H1 (cell line): ENCODE data around the gene ATP10D. TPM values are rescaled to one million over a fixed set of nuclear protein-coding genes. Genes with fewer than 3 reads are reported as not detected.

Source experiments
- CTCF ChIA-PET: fragments of 300-600 bp; sonication (Branson Sonifier 250); formaldehyde crosslinking; loops from one replicate; lab custom pipeline; 2021; ENCODE audit not compliant: partially characterized antibody; lab: Charles Lee
- POLR2A ChIA-PET: fragments of 300-600 bp; sonication (Branson Sonifier 250); formaldehyde crosslinking; loops from one replicate; lab custom pipeline; 2021; ENCODE audit warnings: inconsistent platforms; ENCODE audit not compliant: partially characterized antibody; lab: Charles Lee
- DNase-seq, 2 experiments: peaks; one replicate each; pipeline versions ENCODE4 v3.0.0 to v3.0.0-alpha.2; 2010 to 2022; ENCODE audit warnings: low spot score in 2 of 2, low read depth in 1 of 2, mixed read lengths in 1 of 2
- FAIRE-seq: peaks from 2 replicates; lab custom pipeline; 2011; peaks lifted over from hg19 to GRCh38; lab: Jason Lieb, UNC
- H2AFZ ChIP-seq: 2 replicates; pipeline ENCODE4 v1.8.1; 2012; ENCODE audit warnings: low read length, inconsistent platforms
- H2AK5ac ChIP-seq: 2 replicates; pipeline ENCODE4 v1.6.1; 2013; ENCODE audit warnings: low read depth, low read length
- H2BK120ac ChIP-seq: replicated peaks from 2 replicates; pipeline ENCODE3; 2013; ENCODE audit warnings: low read depth, low read length, inconsistent platforms
- H2BK12ac ChIP-seq: 2 replicates; pipeline ENCODE4 v1.6.1; 2013; ENCODE audit warnings: low read depth, low read length
- H2BK15ac ChIP-seq: 2 replicates; pipeline ENCODE4 v1.6.1; 2013; ENCODE audit warnings: low read length
- H2BK20ac ChIP-seq: 2 replicates; pipeline ENCODE4 v1.6.1; 2013; ENCODE audit warnings: low read length
- H2BK5ac ChIP-seq: 2 replicates; pipeline ENCODE4 v1.6.1; 2013; ENCODE audit warnings: low read depth, low read length
- H3K14ac ChIP-seq: 2 replicates; pipeline ENCODE4 v1.6.1; 2013; ENCODE audit warnings: inconsistent platforms; ENCODE audit not compliant: insufficient read length
- H3K18ac ChIP-seq: 2 replicates; pipeline ENCODE4 v1.6.1; 2013; ENCODE audit warnings: low read length; ENCODE audit errors: extremely low read depth
- H3K23ac ChIP-seq: 2 replicates; pipeline ENCODE4 v1.6.1; 2013; ENCODE audit warnings: inconsistent platforms; ENCODE audit not compliant: insufficient read length
- H3K23me2 ChIP-seq: 2 replicates; pipeline ENCODE4 v1.6.1; 2013; ENCODE audit warnings: low read depth, low read length
- H3K27ac ChIP-seq: 2 replicates; pipeline ENCODE4 v1.6.1; 2011; ENCODE audit warnings: low read depth, low read length, inconsistent platforms
- H3K27me3 ChIP-seq, 4 experiments: replicated peaks in 1 of 4; 1 replicate in 1 of 4; 2 replicates in 3 of 4; pipeline versions ENCODE4 v1.6.1 to v1.8.1; 2011 to 2013; ENCODE audit warnings: low read length in 3 of 4, mild to moderate bottlenecking in 3 of 4, inconsistent platforms in 2 of 4, mixed read lengths in 2 of 4, moderate library complexity in 1 of 4; ENCODE audit not compliant: control insufficient read depth in 3 of 4, insufficient read depth in 3 of 4; ENCODE audit errors: extremely low read depth in 1 of 4
- H3K36me3 ChIP-seq, 4 experiments: 2 replicates each; pipeline versions ENCODE4 v1.6.1 to v1.8.1; 2011 to 2013; ENCODE audit warnings: mild to moderate bottlenecking in 4 of 4, low read length in 3 of 4, moderate library complexity in 2 of 4, control low read depth in 1 of 4, inconsistent platforms in 1 of 4; ENCODE audit not compliant: insufficient read depth in 4 of 4, control insufficient read depth in 2 of 4
- H3K4ac ChIP-seq: replicated peaks from 2 replicates; pipeline ENCODE3; 2013; ENCODE audit warnings: low read length, low read depth, mixed read lengths, inconsistent platforms; ENCODE audit not compliant: insufficient read length
- H3K4me1 ChIP-seq, 4 experiments: replicated peaks in 1 of 4; 1 replicate in 1 of 4; 2 replicates in 3 of 4; pipeline versions ENCODE4 v1.6.1 to v1.8.1; 2011 to 2013; ENCODE audit warnings: low read length in 3 of 4, inconsistent platforms in 2 of 4, mixed read lengths in 1 of 4; ENCODE audit not compliant: insufficient read depth in 4 of 4, control insufficient read depth in 3 of 4
- H3K4me2 ChIP-seq, 2 experiments: 2 replicates each; pipeline versions ENCODE4 v1.6.1 to v1.8.1; 2011 to 2013; ENCODE audit warnings: low read depth in 2 of 2, low read length in 2 of 2, control low read depth in 1 of 2, inconsistent platforms in 1 of 2, mild to moderate bottlenecking in 1 of 2; ENCODE audit not compliant: insufficient read depth in 1 of 2
- H3K4me3 ChIP-seq, 4 experiments: fragments of 200-600, 300-600 bp in 1 of 4; sonication (generic), shearing (Covaris generic), sonication (Bioruptor Twin) in 1 of 4; 2 replicates each; pipeline versions ENCODE4 v1.5.1 to v1.8.1; 2011 to 2016; ENCODE audit warnings: low read length in 4 of 4, low read depth in 3 of 4, control low read depth in 2 of 4, inconsistent platforms in 2 of 4, mild to moderate bottlenecking in 2 of 4, mixed read lengths in 1 of 4, moderate library complexity in 1 of 4; ENCODE audit not compliant: insufficient read depth in 2 of 4; ENCODE audit errors: extremely low read depth in 1 of 4
- H3K56ac ChIP-seq: replicated peaks from 2 replicates; pipeline ENCODE3; 2013; ENCODE audit warnings: low read depth, mild to moderate bottlenecking, mixed read lengths, low read length, inconsistent platforms; ENCODE audit not compliant: insufficient read length
- H3K79me1 ChIP-seq: 2 replicates; pipeline ENCODE4 v1.6.1; 2013; ENCODE audit warnings: low read depth, low read length, control low read depth
- H3K79me2 ChIP-seq, 2 experiments: 2 replicates each; pipeline versions ENCODE4 v1.6.1 to v1.8.1; 2012 to 2013; ENCODE audit warnings: low read length in 2 of 2, mild to moderate bottlenecking in 2 of 2, inconsistent platforms in 1 of 2; ENCODE audit not compliant: insufficient read depth in 2 of 2, control insufficient read depth in 1 of 2
- H3K9ac ChIP-seq, 4 experiments: replicated peaks in 1 of 4; 1 replicate in 1 of 4; 2 replicates in 3 of 4; pipeline versions ENCODE4 v1.6.1 to v1.8.1; 2011 to 2013; ENCODE audit warnings: low read depth in 3 of 4, low read length in 3 of 4, control low read depth in 2 of 4, mild to moderate bottlenecking in 2 of 4, moderate library complexity in 2 of 4, inconsistent platforms in 1 of 4; ENCODE audit errors: extremely low read depth in 1 of 4
- H3K9me3 ChIP-seq, 2 experiments: 2 replicates each; pipeline versions ENCODE4 v1.6.1 to v1.8.1; 2012 to 2013; ENCODE audit warnings: mild to moderate bottlenecking in 2 of 2, moderate library complexity in 2 of 2, control low read depth in 1 of 2, inconsistent platforms in 1 of 2, low read depth in 1 of 2, low read length in 1 of 2, mixed read lengths in 1 of 2; ENCODE audit not compliant: insufficient read depth in 2 of 2
- H4K20me1 ChIP-seq, 2 experiments: replicated peaks in 1 of 2; 2 replicates each; pipeline versions ENCODE3 to v1.8.1; 2011 to 2013; ENCODE audit warnings: inconsistent platforms in 2 of 2, low read length in 2 of 2, mild to moderate bottlenecking in 1 of 2; ENCODE audit not compliant: insufficient read depth in 2 of 2, control insufficient read depth in 1 of 2
- H4K5ac ChIP-seq: 2 replicates; pipeline ENCODE4 v1.6.1; 2013; ENCODE audit warnings: low read length, low read depth, mixed read lengths, inconsistent platforms; ENCODE audit not compliant: insufficient read length
- H4K8ac ChIP-seq: 2 replicates; pipeline ENCODE4 v1.8.0; 2013; ENCODE audit warnings: mild to moderate bottlenecking, moderate library complexity, low read length, inconsistent platforms; ENCODE audit not compliant: insufficient read depth; ENCODE audit errors: extremely low read depth
- H4K91ac ChIP-seq: replicated peaks from 2 replicates; pipeline ENCODE3; 2013; ENCODE audit warnings: low read length, mixed read lengths, inconsistent platforms; ENCODE audit not compliant: insufficient read length
- ASH2L ChIP-seq: fragments of 200-600, 300-600 bp; sonication (generic); IDR thresholded peaks from one replicate; pipeline ENCODE4 v1.7.1; 2017; ENCODE audit warnings: low read length
- BCL11A ChIP-seq, 2 experiments: IDR thresholded peaks; one replicate each; pipeline ENCODE4 v1.6.1; 2011; ENCODE audit warnings: low read depth in 2 of 2, low read length in 2 of 2, mild to moderate bottlenecking in 2 of 2
- BRCA1 ChIP-seq: IDR thresholded peaks from 2 replicates; pipeline ENCODE4 v1.6.1; 2012; ENCODE audit warnings: low read depth, low read length, improper control_type of control experiment
- CBX5 ChIP-seq: fragments of 300-800, 300-1000 bp; sonication (generic); IDR thresholded peaks from 2 replicates; pipeline ENCODE4 v1.7.1; 2016; ENCODE audit warnings: antibody characterized with exemption, low read length, low read depth
- CEBPB ChIP-seq: IDR thresholded peaks from 2 replicates; pipeline ENCODE4 v1.6.1; 2012; ENCODE audit warnings: low read depth, low read length
- CREB1 ChIP-seq: IDR thresholded peaks from 2 replicates; pipeline ENCODE4 v1.6.1; 2012; ENCODE audit warnings: inconsistent platforms
- GTF2F1 ChIP-seq: IDR thresholded peaks from 2 replicates; pipeline ENCODE4 v1.6.1; 2012; ENCODE audit warnings: low read depth, low read length, improper control_type of control experiment, borderline replicate concordance
- MAFK ChIP-seq: IDR thresholded peaks from 2 replicates; pipeline ENCODE4 v1.6.1; 2012; ENCODE audit warnings: low read depth, mild to moderate bottlenecking, improper control_type of control experiment, low read length
- POLR2A ChIP-seq, 2 experiments: IDR thresholded peaks; 1 replicate in 1 of 2; 2 replicates in 1 of 2; pipeline ENCODE4 v1.6.1; 2011; ENCODE audit warnings: low read depth in 2 of 2, low read length in 2 of 2, mild to moderate bottlenecking in 2 of 2; ENCODE audit errors: control extremely low read depth in 1 of 2
- SAP30 ChIP-seq: fragments of 300-600 bp; sonication (generic); IDR thresholded peaks from 2 replicates; pipeline ENCODE4 v1.7.1; 2012; ENCODE audit warnings: low read length, moderate library complexity, mild to moderate bottlenecking, inconsistent platforms; ENCODE audit not compliant: insufficient read depth, insufficient replicate concordance
- SIN3A ChIP-seq, 2 experiments: IDR thresholded peaks in 1 of 2; conservative IDR thresholded peaks in 1 of 2; 2 replicates each; pipeline ENCODE4 v1.6.1; 2011 to 2012; ENCODE audit warnings: low read length in 2 of 2, improper control_type of control experiment in 1 of 2, low read depth in 1 of 2, mild to moderate bottlenecking in 1 of 2
- SUZ12 ChIP-seq: fragments of 200-600 bp; sonication (generic); IDR thresholded peaks from 2 replicates; pipeline ENCODE4 v1.6.1; 2012; ENCODE audit warnings: mild to moderate bottlenecking, inconsistent platforms, low read length, moderate library complexity, mixed read lengths
- TEAD4 ChIP-seq: IDR thresholded peaks from 2 replicates; pipeline ENCODE4 v1.6.1; 2012; ENCODE audit warnings: low read depth, low read length, inconsistent platforms, mixed read lengths
- YY1 ChIP-seq: IDR thresholded peaks from 2 replicates; pipeline ENCODE4 v1.6.1; 2011; ENCODE audit warnings: low read depth, mild to moderate bottlenecking, low read length
- WGBS, 2 experiments: shearing (Covaris generic) in 1 of 2; methylation state at CpG; one replicate each; pipeline versions ENCODE4 v1.1.6 to v1.1.7; 2013 to 2015; ENCODE audit warnings: low lambda C conversion rate in 2 of 2, mixed read lengths in 2 of 2, inconsistent platforms in 1 of 2, low coverage in 1 of 2, missing lambda C conversion rate in 1 of 2; ENCODE audit not compliant: insufficient replicate concordance in 2 of 2, insufficient coverage in 1 of 2, insufficient read length in 1 of 2; ENCODE audit errors: extremely low coverage in 1 of 2, missing lambda C conversion rate in 1 of 2; 5-methylcytosine and 5-hydroxymethylcytosine counted together
- polyA plus RNA-seq, 7 experiments: library from polyadenylated mRNA; depleted of rRNA in 3 of 7; stranded (reverse) in 5 of 7; unstranded in 2 of 7; fragments of >200 nt in 5 of 7; fragments of 200-250 nt in 2 of 7; gene quantifications; 1 replicate in 5 of 7; 2 replicates in 1 of 7; 4 replicates in 1 of 7; pipeline versions ENCODE4 v1.2.1 to v1.2.3, GENCODE V29; 2011 to 2013; ENCODE audit warnings: missing spikeins in 2 of 7, mixed read lengths in 2 of 7
- total RNA-seq: library from RNA; stranded (reverse); fragmentation: NEBNext Ultra II Directional; extraction: Animal tissue kit (Norgen Biotek cat#: 25700); gene quantifications from 2 replicates; pipeline ENCODE4 v1.2.1, GENCODE V29; 2021

Gene ATP10D
- total and polyA plus RNA-seq, 2 of the 8 experiments (the other 6 are each of a cell fraction or from before 2014, with no cell fraction given): 2.9 to 5.9 TPM

GRCh38 chr4:47557255-47557654 is 72.2 kb downstream of the ATP10D start:
- CTCF ChIA-PET: no interaction called here
- no peak overlapping the region for H4K5ac ChIP-seq
- no peak overlapping the region for H2AFZ ChIP-seq
- H3K56ac ChIP-seq: no peak overlapping the region
- no peaks in the 10 kb centered on the region for H3K9me3 ChIP-seq
- H3K27ac ChIP-seq: no peak overlapping the region
- no peak overlapping the region for H3K23ac ChIP-seq
- H2BK12ac ChIP-seq: no peak overlapping the region
- no peak for TF ChIP-seq SAP30
- TF ChIP-seq GTF2F1: no peak
- no peak for TF ChIP-seq TEAD4
- TF ChIP-seq ASH2L: no peak
- no peak for TF ChIP-seq MAFK
- TF ChIP-seq YY1: no peak
- TF ChIP-seq SUZ12: no peak
- TF ChIP-seq CEBPB: no peak
- no peak for TF ChIP-seq POLR2A (IDR thresholded peaks at IDR 0.05; ENCODE audit: control extremely low read depth in 1 of 2, low read depth in 2 of 2, low read length in 2 of 2)
- no peak for TF ChIP-seq CBX5
- no peak for TF ChIP-seq BRCA1
- TF ChIP-seq SIN3A (conservative IDR thresholded peaks at IDR 0.05 in 1 of 2, IDR thresholded peaks at IDR 0.05 in 1 of 2; ENCODE audit: low read depth in 1 of 2, low read length in 2 of 2): no peak
- no peak for TF ChIP-seq CREB1
- TF ChIP-seq BCL11A (IDR thresholded peaks at IDR 0.05; ENCODE audit: low read depth in 2 of 2, low read length in 2 of 2): no peak
- H4K8ac ChIP-seq: no peak overlapping the region
- no peak overlapping the region for H2BK20ac ChIP-seq
- H3K79me2 ChIP-seq: no peaks in the 10 kb centered on the region
- H3K36me3 ChIP-seq: no peaks in the 10 kb centered on the region
- no peaks in the 10 kb centered on the region for H3K79me1 ChIP-seq
- DNase-seq (no peak), FAIRE-seq (no peak)
- no peak overlapping the region for H2AK5ac ChIP-seq
- H2BK15ac ChIP-seq: no peak overlapping the region
- H2BK5ac ChIP-seq: no peak overlapping the region
- H3K18ac ChIP-seq: no peak overlapping the region
- no peak overlapping the region for H3K14ac ChIP-seq
- POLR2A ChIA-PET: no interaction called here
- H3K4me2 ChIP-seq: no peak overlapping the region
- H3K27me3 ChIP-seq: no peaks in the 10 kb centered on the region
- no peak overlapping the region for H2BK120ac ChIP-seq
- H4K91ac ChIP-seq: no peak overlapping the region
- no peaks in the 10 kb centered on the region for H3K4me1 ChIP-seq
- H4K20me1 ChIP-seq: no peaks in the 10 kb centered on the region
- H3K23me2 ChIP-seq: no peaks in the 10 kb centered on the region
- H3K4ac ChIP-seq: no peak overlapping the region
- 100% methylated on average over 2 of the region's 2 CpGs; no CpG with 5 or more reads in 1 of the 2 experiments for WGBS, 2 experiments
- no peak overlapping the region for H3K4me3 ChIP-seq
- H3K9ac ChIP-seq: no peak overlapping the region
